ENCODE measurements around the gene LRR1.

LRR1 gene

DNA sequence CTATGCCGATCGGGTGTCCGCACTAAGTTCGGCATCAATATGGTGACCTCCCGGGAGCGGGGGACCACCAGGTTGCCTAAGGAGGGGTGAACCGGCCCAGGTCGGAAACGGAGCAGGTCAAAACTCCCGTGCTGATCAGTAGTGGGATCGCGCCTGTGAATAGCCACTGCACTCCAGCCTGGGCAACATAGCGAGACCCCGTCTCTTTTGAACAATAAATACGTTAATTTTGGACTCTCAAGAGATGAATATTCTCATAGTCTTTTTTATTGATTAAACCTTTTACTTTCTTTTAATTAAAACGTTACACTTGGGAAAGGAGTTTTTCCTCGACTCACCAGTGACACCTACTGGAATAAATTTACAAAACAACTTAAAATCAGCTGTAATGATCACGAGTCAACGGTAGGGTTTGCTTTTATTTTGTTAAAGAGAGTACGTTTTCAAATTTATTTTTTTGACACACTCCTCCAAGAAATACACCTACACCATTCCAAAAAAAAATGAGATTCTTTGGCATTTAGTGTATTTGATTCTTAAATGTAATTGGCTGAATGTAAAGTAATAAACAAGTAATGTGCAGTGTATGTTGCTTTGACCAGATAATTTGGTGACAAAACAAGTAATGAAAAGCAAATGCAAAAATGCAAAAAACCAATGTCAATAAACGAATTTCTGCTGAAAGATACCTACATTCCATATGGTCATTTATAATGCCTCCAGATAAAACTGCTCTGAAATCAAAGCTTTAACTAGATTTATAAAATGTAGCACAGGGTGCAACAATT lies 11.9 kb upstream of the LRR1 start:
- DNase-seq = peak; percentile 73 to 75

DNA sequence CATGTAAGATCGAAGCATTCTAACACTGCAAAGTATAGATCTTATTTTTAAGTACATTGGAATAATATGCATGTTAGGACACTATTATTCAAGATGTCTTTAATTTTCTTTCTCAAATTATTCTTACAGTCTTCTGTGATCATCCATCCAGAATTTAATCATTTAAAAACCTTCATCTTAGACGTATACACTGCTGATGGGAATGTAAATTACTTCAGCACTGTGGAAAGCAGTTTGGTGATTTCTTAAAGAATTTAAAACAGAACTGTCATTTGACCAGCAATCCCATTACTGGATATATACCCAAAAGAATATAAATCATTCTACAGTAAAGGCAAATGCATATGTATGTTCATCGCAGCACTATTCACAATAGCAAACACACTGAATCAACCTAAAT lies 9.4 kb upstream of the LRR1 start:
- DNase-seq = no peak

DNA sequence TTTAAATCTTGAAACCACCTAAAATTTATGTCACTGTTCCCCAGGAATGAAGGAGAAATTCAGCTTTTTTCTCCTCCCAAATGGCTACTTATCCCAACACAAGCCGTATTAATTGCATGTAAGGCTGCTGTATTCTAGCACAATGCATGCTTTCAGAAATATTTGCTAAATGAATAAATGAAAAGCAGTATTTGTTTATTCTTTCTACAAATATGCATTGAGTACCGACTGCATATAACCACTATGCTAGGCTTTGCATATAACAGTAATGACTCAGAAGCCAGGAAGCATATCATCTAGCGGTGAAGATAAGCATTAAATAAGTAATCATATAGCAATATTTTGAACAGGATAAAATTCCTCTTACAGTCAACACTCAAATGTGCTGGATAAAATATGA lies 5.7 kb upstream of the LRR1 start:
- DNase-seq = no peak

DNA sequence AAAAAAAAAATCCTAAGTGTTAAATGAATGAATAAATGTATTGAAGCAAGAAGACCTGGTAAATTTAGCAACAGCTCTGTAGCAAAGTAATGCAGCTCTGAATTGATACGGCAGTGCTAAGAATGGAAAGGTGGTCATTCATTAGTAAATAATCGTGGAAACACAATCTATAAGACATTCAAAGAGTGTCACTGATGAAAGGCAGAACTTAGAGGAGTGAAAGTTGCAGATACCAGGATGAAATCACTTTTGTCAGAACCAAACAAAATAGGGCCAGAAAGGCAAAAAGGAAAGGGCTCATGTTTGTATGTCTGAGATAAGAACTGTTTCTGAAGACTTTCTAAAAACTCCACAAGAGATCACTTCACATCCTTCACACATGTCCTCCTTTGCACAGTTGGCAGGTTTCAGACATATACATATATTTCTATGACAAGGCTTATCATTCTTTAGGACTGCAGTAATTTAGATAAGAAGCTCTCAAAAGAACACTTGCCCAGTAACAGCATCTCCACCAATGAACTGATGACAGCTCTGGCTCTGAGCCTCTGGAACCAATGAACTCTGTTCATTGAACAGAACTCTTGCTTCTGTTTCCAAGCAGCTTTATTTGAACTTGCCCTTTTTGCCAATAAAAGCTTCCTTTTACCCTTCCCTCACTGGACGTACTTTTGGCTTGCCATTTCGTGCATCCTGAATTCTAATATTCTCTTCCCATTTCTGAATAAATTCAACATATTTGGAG lies 4.2 kb upstream of the LRR1 start:
- no peak for DNase-seq

DNA sequence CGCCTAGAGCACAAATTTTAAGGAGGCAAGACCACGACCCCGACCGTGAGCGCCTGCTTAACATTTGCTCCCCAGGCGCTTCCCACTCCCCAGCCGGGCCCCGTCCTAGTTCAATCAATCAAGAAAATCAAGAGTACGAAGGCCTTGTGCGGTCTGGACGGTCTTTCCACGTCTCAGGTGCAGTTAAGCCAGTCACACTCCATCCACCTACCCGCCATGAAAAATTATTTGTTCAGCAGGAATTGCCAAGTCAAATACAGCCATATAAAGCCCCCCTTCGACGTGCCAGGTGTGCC lies 603 bp upstream of the LRR1 start:
- DNase-seq = no peak

DNA sequence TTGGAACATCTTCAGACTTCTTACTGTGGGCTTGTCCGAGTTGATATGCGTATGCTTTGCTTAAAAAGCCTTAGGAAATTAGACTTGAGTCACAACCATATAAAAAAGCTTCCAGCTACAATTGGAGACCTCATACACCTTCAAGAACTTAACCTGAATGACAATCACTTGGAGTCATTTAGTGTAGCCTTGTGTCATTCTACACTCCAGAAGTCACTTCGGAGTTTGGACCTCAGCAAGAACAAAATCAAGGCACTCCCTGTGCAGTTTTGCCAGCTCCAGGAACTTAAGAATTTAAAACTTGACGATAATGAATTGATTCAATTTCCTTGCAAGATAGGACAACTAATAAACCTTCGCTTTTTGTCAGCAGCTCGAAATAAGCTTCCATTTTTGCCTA lies 8.8 kb downstream of the LRR1 start:
- no peak for DNase-seq

DNA sequence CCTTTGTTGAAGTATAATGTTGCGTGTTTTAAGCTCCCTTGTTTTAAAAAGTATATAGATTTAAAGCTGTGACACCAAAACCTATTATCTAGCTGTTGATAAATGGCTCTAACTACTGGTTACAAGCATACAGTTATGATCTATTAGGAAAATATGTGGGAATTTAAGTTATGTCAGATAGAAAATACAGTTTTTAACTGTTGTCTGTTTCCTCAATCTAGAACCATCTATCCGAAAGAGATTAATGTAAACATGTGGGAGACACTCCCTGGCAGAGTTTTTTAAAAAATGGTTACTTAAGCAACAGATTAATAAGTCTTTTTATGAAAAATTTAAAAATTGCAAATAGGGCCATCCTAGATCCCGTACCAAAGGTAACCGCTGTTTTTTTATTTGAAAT lies 13.5 kb downstream of the LRR1 start:
- DNase-seq = no peak

DNA sequence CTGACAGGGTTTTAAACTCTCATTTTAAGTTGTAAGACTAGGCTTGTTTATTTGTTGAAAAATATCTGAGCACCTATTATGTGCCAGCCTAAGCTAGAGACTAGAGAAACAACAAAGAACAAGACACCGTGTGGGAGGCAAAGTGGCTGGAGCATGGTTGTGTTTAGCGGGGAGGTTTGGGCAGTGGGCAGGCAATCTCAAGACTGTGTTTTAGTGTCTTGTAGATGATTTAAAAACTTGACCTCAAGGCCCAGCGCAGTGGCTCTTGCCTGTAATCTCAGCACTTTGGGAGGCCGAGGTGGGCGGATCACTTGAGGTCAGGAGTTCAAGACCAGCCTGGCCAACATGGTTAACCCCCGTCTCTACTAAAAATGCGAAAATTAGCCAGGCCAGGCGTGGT lies 13.9 kb downstream of the LRR1 start:
- DNase-seq = peak in 1 of 2 experiments; percentile 13

DNA sequence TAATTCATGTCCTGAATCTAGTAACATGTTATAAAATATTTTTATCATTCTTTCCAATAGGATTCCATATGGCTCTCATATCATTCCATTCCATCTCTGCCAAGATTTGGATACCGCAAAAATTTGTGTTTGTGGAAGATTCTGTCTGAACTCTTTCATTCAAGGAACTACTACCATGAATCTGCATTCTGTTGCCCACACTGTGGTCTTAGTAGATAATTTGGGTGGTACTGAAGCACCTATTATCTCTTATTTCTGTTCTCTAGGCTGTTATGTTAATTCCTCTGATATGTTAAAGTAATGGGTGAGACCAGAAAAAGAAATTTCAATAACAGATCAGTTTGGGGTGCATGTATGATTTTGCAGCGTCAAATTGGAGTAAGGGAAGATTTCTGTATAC lies 15.5 kb downstream of the LRR1 start:
- no peak for DNase-seq

DNA sequence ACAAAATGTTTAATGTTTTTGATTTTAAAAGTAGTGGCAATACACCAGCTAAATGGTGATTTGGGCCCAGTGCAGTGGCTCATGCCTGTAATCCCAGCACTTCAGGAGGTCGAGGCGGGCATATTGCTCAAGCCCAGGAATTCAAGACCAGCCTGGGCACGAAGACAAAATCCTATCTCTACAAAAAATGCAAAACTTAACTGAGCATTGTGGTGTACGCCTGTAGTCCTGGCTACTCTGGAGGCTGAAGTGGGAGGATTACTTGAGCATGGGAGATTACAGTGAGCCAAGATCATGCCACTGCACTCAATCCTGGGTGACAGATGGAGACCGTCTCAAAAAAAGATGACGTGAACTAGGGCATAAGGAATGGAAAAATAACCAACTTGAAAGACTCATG lies 17.0 kb downstream of the LRR1 start:
- peak in 1 of 2 experiments; percentile 9 for DNase-seq

DNA sequence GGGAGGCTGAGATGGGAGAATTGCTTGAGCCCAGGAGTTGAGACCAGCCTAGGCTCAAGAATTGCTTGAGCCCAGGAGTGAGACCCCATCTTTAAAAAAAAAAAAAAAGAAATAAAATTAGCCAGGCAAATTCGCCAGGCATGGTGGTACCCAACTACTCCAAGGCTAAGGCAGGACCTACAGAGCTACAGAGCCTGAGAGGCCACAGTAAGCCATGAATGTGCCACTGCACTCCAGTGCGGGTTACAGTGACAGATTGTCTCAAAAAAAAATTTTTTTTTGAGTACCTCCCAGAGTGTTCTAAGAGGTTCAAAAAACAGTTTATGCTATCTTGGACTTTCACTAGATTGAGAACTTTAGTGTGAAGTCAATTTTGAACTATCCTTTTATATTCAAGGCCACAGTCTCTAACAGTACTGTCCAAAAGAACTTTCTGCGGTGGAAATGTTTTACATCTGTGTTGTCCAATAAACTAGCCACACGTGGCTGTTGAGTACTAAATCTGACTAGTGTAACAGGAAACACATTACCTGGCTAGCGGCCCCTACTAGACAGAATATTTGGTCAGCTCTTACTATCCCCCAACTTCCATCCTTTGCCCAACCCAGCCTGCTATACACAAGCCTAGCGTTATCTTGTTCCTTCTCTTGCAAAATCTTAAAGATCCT lies 19.2 kb downstream of the LRR1 start:
- DNase-seq = peak in 1 of 2 experiments; percentile 14

DNA sequence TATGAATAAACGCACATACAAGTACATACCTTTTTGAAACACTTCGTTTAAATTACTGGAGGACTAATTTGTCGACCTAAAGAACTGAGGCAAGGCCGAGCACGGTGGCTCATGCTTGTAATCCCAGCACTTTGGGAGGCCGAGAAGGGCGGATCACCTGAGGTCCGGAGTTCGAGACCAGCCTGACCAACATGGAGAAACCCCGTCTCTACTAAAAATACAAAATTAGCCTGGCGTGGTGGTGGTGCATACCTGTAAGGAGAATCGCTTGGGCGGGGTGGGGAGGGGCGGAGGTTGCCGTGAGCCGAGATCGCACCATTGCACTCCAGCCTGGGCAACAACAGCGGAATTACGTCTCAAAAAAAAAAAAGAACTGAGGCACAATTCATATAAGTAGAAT lies 20.5 kb downstream of the LRR1 start:
- DNase-seq = peak; percentile 20 to 25

DNA sequence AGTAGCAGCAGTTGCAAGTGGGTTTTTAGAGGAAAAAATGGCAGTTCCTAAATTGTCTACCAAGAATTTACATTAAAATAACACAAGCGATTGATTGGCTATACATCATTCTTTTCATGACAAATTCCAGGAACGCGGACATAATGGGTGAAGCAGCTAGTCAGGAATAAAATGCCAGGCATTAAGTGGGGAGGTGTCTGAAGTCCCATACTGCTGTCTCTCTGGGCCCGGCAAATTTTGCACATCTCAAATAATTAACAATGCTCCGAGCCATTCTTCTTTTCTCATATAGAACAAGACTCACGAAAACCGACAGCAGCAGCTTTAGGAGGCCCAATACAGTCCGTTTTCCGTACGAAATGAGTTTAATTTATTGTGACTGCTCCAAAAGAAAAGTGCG lies 21.0 kb downstream of the LRR1 start:
- DNase-seq = no peak

DNA sequence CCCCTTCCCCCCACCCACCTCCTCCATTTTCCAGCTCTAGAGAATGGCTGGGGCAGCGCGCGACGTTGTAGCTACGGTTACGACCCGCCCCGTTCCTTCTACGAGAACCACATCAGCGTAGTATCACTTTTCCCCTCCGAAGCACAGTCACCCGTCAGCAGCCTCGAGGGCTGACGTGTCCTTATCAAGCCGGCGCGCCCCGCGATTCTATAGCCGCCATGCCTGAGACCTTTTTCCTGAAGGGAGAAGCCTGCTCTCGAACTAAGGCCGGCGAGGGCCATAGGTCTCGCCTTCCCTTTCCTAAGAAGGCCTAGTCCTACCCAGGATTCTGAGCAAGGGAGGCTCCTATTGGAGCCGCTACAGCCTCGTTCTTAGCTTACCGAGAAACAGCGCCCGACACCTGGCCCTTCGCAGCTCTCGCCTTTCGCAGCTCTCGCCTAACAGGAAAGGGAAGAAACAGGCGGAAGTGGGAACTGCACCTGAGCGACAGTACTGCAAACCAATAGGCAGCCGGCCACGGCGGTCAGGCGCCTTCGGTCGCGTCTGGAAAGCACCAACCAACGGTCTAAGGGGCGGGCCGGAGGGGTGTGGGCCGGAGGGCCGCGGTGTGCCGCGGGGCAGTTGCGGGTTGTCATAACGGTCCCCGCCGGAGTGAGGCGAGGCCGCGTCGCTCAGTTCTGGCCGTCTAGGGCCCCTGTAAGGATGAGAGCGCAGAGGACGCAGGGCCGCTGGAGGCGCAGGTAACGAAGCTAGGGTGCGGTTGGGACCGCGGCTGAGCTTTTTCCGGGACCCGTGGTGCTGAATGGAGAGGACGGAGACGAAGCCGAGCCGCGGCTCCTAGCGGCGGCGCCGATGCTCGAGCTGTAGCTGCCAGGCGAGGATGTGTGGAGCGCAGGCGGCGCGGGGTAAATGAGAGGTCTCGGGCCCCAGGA lies 21.7 kb downstream of the LRR1 start, which contains the start of the genes MGAT2 and RPL36AL:
Gene MGAT2 (plus strand): TSS at position 618 of the 932 bp plus-strand sequence. CDS start 470 bp downstream, outside the sequence.
Gene RPL36AL (minus strand): TSS at position 445 of the 932 bp plus-strand sequence. CDS start 1,522 bp downstream, outside the sequence.
- peak; percentile 95 to 98 for DNase-seq

DNA sequence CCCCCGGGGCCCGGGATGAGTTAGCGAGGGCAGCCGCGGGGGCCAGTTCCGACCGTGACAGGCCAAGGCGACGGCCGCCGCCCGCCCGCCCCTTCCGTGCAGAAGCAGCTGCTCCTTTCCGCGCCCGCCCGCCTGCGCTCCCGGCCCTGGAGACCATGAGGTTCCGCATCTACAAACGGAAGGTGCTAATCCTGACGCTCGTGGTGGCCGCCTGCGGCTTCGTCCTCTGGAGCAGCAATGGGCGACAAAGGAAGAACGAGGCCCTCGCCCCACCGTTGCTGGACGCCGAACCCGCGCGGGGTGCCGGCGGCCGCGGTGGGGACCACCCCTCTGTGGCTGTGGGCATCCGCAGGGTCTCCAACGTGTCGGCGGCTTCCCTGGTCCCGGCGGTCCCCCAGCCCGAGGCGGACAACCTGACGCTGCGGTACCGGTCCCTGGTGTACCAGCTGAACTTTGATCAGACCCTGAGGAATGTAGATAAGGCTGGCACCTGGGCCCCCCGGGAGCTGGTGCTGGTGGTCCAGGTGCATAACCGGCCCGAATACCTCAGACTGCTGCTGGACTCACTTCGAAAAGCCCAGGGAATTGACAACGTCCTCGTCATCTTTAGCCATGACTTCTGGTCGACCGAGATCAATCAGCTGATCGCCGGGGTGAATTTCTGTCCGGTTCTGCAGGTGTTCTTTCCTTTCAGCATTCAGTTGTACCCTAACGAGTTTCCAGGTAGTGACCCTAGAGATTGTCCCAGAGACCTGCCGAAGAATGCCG lies 22.6 kb downstream of the LRR1 start:
- peak; percentile 73 to 77 for DNase-seq

DNA sequence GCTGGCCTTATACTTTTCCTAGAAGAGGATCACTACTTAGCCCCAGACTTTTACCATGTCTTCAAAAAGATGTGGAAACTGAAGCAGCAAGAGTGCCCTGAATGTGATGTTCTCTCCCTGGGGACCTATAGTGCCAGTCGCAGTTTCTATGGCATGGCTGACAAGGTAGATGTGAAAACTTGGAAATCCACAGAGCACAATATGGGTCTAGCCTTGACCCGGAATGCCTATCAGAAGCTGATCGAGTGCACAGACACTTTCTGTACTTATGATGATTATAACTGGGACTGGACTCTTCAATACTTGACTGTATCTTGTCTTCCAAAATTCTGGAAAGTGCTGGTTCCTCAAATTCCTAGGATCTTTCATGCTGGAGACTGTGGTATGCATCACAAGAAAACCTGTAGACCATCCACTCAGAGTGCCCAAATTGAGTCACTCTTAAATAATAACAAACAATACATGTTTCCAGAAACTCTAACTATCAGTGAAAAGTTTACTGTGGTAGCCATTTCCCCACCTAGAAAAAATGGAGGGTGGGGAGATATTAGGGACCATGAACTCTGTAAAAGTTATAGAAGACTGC lies 23.4 kb downstream of the LRR1 start:
- DNase-seq = peak in 1 of 2 experiments; percentile 13

DNA sequence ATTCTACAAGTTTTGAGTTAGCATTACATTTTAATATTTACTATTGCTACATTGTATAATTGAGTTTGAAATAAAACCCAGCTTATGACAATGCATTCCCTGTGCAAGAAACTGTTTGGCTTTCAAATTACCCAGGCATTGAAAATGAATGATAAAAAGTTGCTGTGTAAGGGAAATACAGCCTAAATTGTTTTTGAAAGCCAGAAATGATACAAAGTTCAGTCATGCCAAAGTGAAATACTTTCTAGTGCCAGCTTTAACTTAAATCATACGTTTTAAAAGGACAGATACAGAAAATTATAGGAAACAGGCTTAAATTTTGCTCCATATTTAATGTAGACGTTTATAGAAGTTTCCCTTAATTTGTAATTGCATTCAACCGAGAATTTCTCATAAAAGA lies 24.6 kb downstream of the LRR1 start:
- no peak for DNase-seq

DNA sequence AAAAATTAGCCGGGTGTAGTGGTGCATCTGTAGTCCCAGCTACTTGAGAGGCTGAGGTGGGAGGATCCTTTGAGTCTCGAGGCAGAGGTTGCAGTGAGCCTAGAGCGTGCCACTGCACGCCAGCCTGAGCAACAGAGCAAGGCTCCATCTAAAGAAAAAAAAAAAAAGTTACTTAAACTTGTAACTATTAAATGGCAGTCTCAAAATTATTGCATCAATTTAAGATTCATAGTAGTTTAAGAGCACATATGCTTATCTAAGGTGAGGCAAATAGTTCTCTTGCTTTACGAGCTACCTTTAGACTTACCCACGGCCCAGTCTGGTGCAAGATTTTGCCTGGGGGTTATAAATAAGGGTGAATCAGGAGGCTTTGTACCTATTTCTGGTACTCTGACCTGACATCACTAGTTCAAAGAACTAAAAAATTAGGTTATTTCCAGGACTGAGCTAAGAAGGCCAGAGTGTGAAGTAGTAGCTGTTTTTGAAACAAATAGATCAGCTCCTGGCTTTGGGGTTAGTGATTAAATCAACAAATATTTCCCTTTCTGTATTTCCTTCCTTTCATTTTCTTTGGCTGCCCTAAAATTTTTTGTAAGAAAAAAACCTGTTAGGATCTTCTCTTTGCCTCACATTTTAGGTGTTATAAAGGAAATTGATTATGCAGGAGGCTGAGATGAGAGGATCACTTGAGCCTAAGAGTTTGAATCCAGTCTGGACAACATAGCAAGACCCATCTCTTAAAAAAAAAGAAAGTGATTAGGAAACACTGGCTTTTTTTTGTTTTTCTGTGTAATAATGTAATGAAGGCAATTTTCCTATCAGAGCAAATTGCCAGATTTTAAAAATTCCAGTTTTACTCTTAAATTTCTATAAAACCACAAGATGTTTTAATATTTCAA lies 25.4 kb downstream of the LRR1 start:
- DNase-seq = peak in 1 of 2 experiments; percentile 18

DNA sequence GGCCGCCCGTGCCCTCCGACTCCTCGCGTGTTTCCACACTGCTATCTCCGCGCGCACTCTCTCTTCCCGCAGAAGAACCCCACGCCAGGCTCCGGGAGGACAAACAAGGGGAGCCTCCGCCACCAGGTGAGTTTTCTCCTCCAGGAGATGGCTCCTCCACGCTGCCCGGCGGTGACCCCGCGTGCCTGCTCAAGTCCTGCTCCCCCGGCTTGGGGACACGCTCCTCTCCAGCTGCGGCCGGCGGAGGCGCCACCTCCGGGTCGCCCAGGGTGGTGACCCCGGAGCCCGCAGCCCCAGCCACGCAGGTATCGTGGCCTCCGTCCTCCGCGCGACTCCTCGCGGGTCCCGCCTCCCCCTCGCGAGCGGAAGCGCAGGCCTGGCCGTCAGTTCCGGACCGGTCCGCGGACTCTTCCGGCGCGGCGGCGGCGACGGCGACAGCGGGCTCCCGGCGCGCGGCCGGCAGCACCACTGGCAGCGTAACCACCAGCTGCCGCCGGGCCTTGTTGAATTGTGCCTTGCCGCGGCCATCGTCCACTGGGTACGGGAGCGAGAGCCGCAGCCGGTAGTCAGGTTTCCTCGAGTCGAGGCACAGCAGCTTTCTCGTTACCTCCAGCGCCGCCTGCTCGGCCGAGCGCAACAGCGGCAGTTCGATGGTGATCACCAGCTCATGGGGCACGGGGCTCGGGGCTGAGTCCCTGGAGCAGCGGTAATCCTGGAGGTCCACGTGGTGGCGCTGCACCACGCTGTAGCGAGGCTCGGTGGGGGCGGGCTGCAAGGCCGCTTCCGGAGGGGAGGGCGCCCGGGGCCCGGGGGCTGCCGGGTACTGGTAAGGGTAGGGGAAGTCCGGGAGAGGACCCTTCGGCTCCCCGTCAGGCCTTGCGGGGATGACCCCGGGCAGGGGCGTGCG lies 35.2 kb downstream of the LRR1 start:
- DNase-seq = peak; percentile 93 to 95

Data from activated T-cell treated with anti-CD3 and anti-CD28 coated beads, Interleukin-2, amount 50 U/mL, for 48 hours (primary cell).